Stimulated activated naive CD8-positive, alpha-beta T cell treated with anti-CD3 and anti-CD28 coated beads, Interleukin-15, amount 100 ng/mL, for 72 hours (primary cell): ENCODE data around the gene NRG3.
"Not testable (repeated sequence)": the region's sequence is repeated elsewhere in the genome, so short reads cannot be mapped to it uniquely, and the experiment has no call there.

Source experiments
- ATAC-seq: fragments of 150-1000 bp; cut with Tn5 transposase; 2 replicates; pipeline ENCODE4 v1.10.0; 2021; ENCODE audit warnings: mild to moderate bottlenecking, moderate library complexity
- DNase-seq, 2 donors: peaks; one replicate each; pipeline ENCODE4 v3.0.0; 2021 to 2022
- H3K27ac Mint-ChIP-seq, 2 donors: one replicate each; pipeline ENCODE4 v1.8.0; 2022; ENCODE audit warnings: mild to moderate bottlenecking in 2 of 2, mixed read lengths in 2 of 2, moderate library complexity in 2 of 2
- H3K27me3 Mint-ChIP-seq: one replicate; pipeline ENCODE4 v1.8.0; 2022; ENCODE audit warnings: mixed read lengths
- H3K4me1 Mint-ChIP-seq: one replicate; pipeline ENCODE4 v1.8.0; 2022; ENCODE audit warnings: mild to moderate bottlenecking, mixed read lengths
- H3K4me3 Mint-ChIP-seq, 2 donors: one replicate each; pipeline ENCODE4 v1.8.0; 2022; ENCODE audit warnings: mild to moderate bottlenecking in 2 of 2, mixed read lengths in 2 of 2, moderate library complexity in 1 of 2
- H3K9me3 Mint-ChIP-seq, 2 donors: one replicate each; pipeline ENCODE4 v1.8.0; 2022; ENCODE audit warnings: mixed read lengths in 2 of 2

NRG3 gene

DNA sequence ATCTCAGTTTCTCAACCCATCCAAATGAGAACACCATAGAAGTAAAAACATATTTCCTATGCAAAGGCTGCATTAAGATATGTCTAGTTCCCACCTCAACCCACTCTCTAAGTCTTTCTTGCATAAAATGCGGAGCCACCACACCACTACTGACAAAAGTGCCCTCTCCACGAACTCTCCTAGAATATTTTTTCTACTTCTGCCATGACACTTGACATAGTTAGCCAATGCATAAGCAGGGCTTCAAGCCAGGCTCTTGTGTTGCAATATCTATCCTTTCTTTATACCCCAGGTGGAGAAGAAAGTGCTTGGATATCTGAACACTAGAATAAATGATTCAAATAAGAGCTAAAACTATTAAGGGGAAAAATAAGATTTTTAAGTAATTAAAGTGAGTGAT lies 465.2 kb downstream of the NRG3 start:
- H3K27me3 Mint-ChIP-seq: no peaks in the 10 kb centered on the region
- no peaks in the 10 kb centered on the region for H3K4me1 Mint-ChIP-seq
- no peak overlapping the region for H3K4me3 Mint-ChIP-seq
- H3K9me3 Mint-ChIP-seq: peaks cover 0 to 18% of the 10 kb centered on the region in 2 donors
- H3K27ac Mint-ChIP-seq: no peak overlapping the region
- ATAC-seq (no peak), DNase-seq (no peak)

GRCh38 chr10:82349590-82349989 lies 474.6 kb downstream of the NRG3 start:
- ATAC-seq, DNase-seq, H3K4me3 Mint-ChIP-seq, H3K27ac Mint-ChIP-seq, H3K4me1 Mint-ChIP-seq, H3K27me3 Mint-ChIP-seq: not testable (repeated sequence)
- H3K9me3 Mint-ChIP-seq: peaks cover 8 to 12% of the 10 kb centered on the region in 2 donors

- Mint-ChIP-seq H3K4me1 (no peaks in the 10 kb centered on the region), H3K27me3 (no peaks in the 10 kb centered on the region), H3K9me3 (peaks cover 8 to 12% of the 10 kb centered on the region in 2 donors), H3K4me3 (no peak overlapping the region), H3K27ac (no peak overlapping the region)
- no peak for ATAC-seq
- no peak for DNase-seq
Measured at GRCh38 chr10:82353381-82353780, 478.4 kb downstream of the NRG3 start.

DNA sequence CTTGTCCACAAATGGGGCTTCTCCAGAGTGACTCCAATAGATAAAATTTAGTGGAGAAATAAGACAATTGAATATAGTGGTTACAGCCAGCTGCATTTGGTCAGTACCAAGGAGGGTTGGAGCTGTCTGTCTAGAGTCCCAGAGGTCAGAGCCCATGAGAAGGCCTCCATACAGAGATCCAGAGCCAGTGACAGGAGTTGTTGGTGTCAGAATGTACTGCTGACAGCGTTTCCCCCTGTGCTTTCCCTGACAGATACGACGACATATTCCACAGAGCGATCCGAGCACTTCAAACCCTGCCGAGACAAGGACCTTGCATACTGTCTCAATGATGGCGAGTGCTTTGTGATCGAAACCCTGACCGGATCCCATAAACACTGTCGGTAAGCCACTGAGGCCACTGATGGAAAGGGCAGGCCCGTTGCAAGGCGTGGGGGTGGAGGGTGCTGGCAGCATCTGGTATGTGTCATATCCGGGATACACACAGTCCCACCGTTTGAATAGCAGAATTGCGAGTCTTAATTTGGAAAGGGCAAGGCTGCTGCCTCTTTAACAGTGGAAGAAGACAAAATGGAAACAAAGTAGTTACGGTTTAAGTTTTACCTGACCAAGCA lies 483.6 kb downstream of the NRG3 start:
- Mint-ChIP-seq H3K9me3 (peaks cover 2 to 3% of the 10 kb centered on the region in 2 donors), H3K4me1 (no peaks in the 10 kb centered on the region), H3K4me3 (no peak overlapping the region), H3K27ac (no peak overlapping the region), H3K27me3 (no peaks in the 10 kb centered on the region)
- DNase-seq: no peak
- ATAC-seq: no peak

- ATAC-seq (no peak), DNase-seq (no peak)
- H3K27me3 Mint-ChIP-seq: no peaks in the 10 kb centered on the region
- no peaks in the 10 kb centered on the region for H3K9me3 Mint-ChIP-seq
- no peak overlapping the region for H3K4me3 Mint-ChIP-seq
- H3K4me1 Mint-ChIP-seq: no peaks in the 10 kb centered on the region
- H3K27ac Mint-ChIP-seq: no peak overlapping the region
Measured at GRCh38 chr10:82361256-82361655, 486.3 kb downstream of the NRG3 start.

GRCh38 chr10:82377608-82378007 lies 502.6 kb downstream of the NRG3 start:
- H3K27ac Mint-ChIP-seq: no peak overlapping the region
- no peaks in the 10 kb centered on the region for H3K27me3 Mint-ChIP-seq
- DNase-seq: no peak
- H3K4me3 Mint-ChIP-seq: no peak overlapping the region
- H3K4me1 Mint-ChIP-seq: no peaks in the 10 kb centered on the region
- no peak for ATAC-seq
- H3K9me3 Mint-ChIP-seq: peaks cover 0 to 12% of the 10 kb centered on the region in 2 donors

GRCh38 chr10:82378146-82378545 lies 503.2 kb downstream of the NRG3 start:
- Mint-ChIP-seq H3K27ac (no peak overlapping the region), H3K4me3 (no peak overlapping the region), H3K9me3 (peaks cover 0 to 12% of the 10 kb centered on the region in 2 donors), H3K27me3 (no peaks in the 10 kb centered on the region), H3K4me1 (no peaks in the 10 kb centered on the region)
- DNase-seq (no peak), ATAC-seq (no peak)

DNA sequence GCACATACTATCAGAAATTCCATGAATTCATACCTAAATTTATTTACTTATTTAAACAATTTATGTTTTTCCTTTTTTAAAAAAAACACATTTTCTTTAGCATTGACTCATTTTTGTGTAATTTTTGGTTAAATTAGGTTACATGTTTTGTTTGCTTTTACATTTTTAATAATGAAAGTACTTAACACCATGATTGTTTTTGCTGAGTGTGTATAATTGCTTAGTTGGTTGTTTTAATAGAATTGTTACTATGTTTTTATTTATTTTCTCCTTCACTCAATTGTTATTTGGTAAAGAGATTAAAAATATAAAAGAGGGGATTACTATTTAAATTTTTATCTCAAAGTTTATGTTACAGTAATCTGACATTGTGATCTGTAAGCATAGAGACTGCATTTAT lies 508.4 kb downstream of the NRG3 start:
- Mint-ChIP-seq H3K4me3 (no peak overlapping the region), H3K4me1 (no peaks in the 10 kb centered on the region), H3K27me3 (no peaks in the 10 kb centered on the region), H3K9me3 (peaks cover 0 to 7% of the 10 kb centered on the region in 2 donors), H3K27ac (no peak overlapping the region)
- DNase-seq: no peak
- no peak for ATAC-seq

DNA sequence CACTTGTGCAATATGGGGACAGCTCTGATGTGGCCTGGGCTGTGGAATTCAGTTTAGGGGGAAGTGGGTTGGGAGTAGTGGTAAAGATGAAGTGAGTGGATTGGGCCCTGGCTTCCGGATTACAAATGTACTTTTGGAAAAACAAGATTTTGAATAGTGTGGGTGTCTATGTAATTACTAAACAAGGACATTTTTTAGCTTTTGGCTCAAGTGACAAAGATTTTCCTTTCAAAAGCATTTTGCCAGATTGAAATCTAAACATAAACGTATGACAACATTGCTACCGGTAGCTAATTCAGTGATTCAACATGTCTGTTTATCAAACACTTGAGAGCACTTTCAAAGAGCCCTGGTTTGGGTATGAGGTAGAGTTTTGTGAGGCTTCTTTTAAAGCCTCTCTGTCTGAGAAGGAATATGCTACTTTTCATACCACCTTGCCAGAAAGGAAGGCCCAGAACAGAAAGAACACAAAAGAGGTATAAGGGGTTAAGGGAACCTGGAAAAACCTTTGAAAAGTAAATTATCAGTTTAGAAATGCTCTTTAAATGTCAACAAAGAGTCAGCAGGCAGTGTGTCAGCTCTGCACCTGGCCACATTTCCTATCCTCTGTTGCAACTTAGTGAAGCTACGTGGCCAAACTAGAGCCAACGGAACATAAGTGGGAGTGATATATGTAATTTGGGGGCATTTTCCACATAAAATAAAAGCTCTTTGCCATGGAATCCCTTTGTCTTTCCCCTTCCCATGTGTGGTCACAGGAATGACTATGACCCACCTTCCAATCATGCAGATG lies 516.1 kb downstream of the NRG3 start:
- Mint-ChIP-seq H3K4me1 (no peaks in the 10 kb centered on the region), H3K9me3 (no peaks in the 10 kb centered on the region), H3K4me3 (no peak overlapping the region), H3K27ac (no peak overlapping the region), H3K27me3 (no peaks in the 10 kb centered on the region)
- ATAC-seq (no peak), DNase-seq (no peak)

- Mint-ChIP-seq H3K9me3 (peaks cover 0 to 8% of the 10 kb centered on the region in 2 donors), H3K4me3 (no peak overlapping the region), H3K27ac (no peak overlapping the region), H3K27me3 (no peaks in the 10 kb centered on the region), H3K4me1 (no peaks in the 10 kb centered on the region)
- DNase-seq (no peak), ATAC-seq (no peak)
Measured at GRCh38 chr10:82391971-82392370, 517.0 kb downstream of the NRG3 start.

- DNase-seq: no peak
- Mint-ChIP-seq H3K27ac (no peak overlapping the region), H3K9me3 (peaks cover 0 to 10% of the 10 kb centered on the region in 2 donors), H3K27me3 (no peaks in the 10 kb centered on the region), H3K4me1 (no peaks in the 10 kb centered on the region), H3K4me3 (no peak overlapping the region)
- ATAC-seq: no peak
Measured at GRCh38 chr10:82392533-82392932, 517.5 kb downstream of the NRG3 start.

DNA sequence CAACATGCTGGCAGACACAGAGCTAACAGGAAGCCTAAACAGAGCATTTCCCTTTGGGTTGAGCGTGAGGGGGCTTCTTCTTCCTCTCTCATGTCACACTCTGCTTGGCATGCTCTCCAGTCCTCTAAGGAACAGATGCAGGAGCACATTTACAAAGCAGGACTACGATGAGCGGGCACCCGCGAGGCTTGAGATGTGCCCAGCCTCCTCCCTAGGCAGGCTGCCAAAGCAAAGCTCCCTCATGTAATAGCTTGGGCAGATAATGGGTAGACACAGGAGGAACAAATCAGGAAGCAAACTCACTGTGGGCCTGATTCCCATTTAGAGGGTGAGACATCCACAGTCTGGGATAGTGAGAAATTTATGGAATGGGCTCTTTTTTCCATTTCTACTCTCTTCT lies 519.1 kb downstream of the NRG3 start:
- H3K27ac Mint-ChIP-seq: no peak overlapping the region
- DNase-seq (no peak), ATAC-seq (no peak)
- H3K27me3 Mint-ChIP-seq: no peaks in the 10 kb centered on the region
- peaks cover 5 to 10% of the 10 kb centered on the region in 2 donors for H3K9me3 Mint-ChIP-seq
- H3K4me1 Mint-ChIP-seq: no peaks in the 10 kb centered on the region
- no peak overlapping the region for H3K4me3 Mint-ChIP-seq

DNA sequence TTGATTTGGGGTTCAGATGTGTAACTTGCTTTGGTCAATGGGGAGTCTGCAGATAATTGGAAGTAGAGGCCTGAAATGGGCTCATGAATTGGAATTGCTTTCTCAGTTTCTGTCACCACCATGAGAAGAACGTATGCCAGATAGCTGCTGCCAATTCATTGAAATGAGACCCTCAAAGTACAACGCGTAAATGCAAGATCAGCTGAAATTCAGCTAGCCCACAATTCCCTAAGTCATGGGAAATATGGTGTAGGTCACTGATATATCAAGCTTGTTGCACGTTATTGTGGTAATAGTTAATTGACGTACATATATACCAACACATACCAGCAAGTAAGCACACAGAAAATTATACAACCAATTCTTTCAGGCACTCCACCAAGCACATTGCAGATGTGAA lies 520.0 kb downstream of the NRG3 start:
- Mint-ChIP-seq H3K9me3 (peaks cover 5 to 10% of the 10 kb centered on the region in 2 donors), H3K4me1 (no peaks in the 10 kb centered on the region), H3K27me3 (no peaks in the 10 kb centered on the region), H3K4me3 (no peak overlapping the region), H3K27ac (no peak overlapping the region)
- DNase-seq (no peak), ATAC-seq (no peak)

GRCh38 chr10:82396886-82397285 lies 521.9 kb downstream of the NRG3 start:
- no peaks in the 10 kb centered on the region for H3K27me3 Mint-ChIP-seq
- no peak overlapping the region for H3K27ac Mint-ChIP-seq
- H3K4me3 Mint-ChIP-seq: no peak overlapping the region
- no peaks in the 10 kb centered on the region for H3K4me1 Mint-ChIP-seq
- DNase-seq (no peak), ATAC-seq (no peak)
- H3K9me3 Mint-ChIP-seq: peaks cover 5 to 10% of the 10 kb centered on the region in 2 donors

DNA sequence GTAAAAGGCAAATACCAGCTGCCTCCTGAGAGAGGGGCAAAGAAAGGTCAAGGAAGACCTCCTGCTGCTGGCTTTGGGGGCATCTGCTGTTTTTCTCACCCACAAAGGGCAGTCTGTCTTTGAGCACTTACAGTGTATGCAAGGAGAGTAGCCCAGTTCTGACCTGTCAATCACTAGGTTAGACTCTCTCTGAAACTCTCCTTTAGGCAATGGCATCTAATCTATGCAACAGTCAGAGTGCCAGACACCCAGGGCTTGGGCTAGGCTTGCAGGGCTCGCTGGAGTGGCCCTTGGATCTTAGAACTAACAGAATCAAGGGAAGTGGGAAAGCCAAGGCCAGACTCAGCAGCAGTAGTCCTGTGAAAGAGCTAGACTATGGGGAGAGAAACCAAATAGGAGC lies 522.9 kb downstream of the NRG3 start:
- H3K4me1 Mint-ChIP-seq: no peaks in the 10 kb centered on the region
- no peak for DNase-seq
- no peak overlapping the region for H3K27ac Mint-ChIP-seq
- no peak overlapping the region for H3K4me3 Mint-ChIP-seq
- ATAC-seq: no peak
- peaks cover 5 to 10% of the 10 kb centered on the region in 2 donors for H3K9me3 Mint-ChIP-seq
- no peaks in the 10 kb centered on the region for H3K27me3 Mint-ChIP-seq

- peaks cover 5 to 12% of the 10 kb centered on the region in 2 donors for H3K9me3 Mint-ChIP-seq
- no peak for ATAC-seq
- H3K4me1 Mint-ChIP-seq: no peaks in the 10 kb centered on the region
- no peak overlapping the region for H3K4me3 Mint-ChIP-seq
- no peak overlapping the region for H3K27ac Mint-ChIP-seq
- no peaks in the 10 kb centered on the region for H3K27me3 Mint-ChIP-seq
- DNase-seq: no peak
Measured at GRCh38 chr10:82399850-82400249, 524.9 kb downstream of the NRG3 start.
